GM19328 (cell line): Measurements from ENCODE around the gene TNFRSF1A.
"Not testable (repeated sequence)": the region's sequence is repeated elsewhere in the genome, so short reads cannot be mapped to it uniquely, and the experiment has no call there.

ENCODE experiments used
- ATAC-seq: cut with Tn5 transposase; IDR thresholded peaks from one replicate; pipeline ENCODE4 v1.9.1; 2021; ENCODE audit warnings: mild to moderate bottlenecking, moderate library complexity; ENCODE audit not compliant: unreplicated experiment

Gene TNFRSF1A

DNA sequence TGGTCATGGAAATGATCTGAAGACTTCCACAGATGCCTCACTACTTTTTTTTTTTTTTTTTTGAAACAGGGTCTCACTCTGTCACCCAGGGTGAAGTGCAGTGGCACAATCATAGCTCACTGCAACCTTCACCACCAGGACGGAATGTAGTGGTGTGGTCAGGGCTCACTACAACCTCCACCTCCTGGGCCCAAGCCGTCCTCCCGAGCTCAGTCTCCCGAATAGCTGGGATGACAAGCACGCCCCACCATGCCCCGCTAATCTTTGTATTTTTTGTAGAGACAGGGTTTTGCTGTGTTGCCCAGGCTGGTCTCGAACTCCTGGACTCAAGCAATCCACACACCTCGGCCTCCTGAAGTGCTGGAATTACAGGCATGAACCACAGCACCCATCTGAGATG, 3.3 kb downstream of the TNFRSF1A start:
- not testable (repeated sequence) for ATAC-seq

DNA sequence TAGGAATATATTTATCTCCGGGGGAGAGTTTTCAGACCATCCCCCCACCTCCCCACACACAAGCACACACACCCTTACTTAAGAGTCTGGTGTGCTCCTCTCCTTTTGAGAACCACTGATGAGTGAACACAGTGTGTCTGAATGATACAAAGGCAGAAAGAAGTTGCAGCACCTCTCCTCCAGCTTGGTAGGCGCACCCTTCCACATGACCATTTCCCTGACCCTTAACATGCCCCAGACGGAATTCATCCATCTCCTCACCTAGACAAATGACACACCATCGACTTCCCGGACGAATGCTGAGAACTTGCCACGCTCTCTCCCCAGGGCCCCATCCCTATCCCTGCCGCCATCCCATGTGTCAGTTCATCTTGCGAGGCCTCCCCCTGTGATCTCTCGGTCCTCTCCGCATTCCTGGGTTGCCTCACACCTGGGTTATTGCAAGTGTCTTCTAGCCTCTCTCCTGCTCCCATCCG, 3.9 kb downstream of the TNFRSF1A start:
- ATAC-seq: no peak

DNA sequence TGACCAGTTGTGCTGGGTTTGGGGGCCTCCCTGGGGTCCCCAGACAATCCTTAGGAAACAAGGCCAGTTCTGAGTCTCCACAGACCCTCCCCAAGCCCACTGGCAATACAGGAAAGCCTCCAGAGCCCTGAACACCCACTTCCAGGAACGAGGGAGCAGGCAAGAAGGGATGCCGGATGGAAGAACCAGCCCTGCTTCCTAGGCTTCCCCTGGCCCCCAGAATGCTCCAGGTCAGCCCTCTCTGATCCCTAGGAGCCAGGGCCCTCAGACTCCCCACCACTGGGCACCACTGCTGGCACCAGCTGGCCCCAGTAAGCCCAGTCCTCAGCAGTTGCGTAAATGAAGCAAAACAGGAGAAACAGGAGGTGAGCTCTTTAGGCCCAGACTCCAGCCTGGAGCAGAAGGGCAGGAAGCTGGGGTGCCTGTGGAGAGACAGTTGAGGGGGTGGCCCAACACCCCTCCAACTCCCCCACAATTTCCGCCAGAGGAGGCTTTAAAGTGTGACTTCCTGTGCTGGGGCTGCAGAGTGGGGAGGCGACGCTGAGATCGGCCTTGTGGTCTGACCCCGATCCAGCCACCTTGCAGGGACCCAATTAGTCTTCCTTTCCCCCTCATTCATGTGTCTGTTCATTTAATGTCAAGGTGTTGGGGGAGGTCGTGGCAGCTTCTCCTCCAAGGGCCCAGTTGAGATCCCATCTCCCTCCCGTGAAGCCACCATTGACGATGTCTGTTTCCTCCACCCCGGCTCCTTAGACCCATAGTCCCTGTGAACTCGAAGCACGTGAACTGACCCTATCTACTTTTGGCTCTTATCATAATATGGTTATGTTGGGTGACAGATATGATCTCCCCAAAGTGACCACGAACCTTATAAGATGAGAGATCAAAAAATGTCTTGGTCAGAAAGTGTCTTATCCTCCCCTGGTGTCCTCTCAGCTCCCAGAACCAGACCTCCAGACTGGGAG, 4.7 kb downstream of the TNFRSF1A start:
- no peak for ATAC-seq

DNA sequence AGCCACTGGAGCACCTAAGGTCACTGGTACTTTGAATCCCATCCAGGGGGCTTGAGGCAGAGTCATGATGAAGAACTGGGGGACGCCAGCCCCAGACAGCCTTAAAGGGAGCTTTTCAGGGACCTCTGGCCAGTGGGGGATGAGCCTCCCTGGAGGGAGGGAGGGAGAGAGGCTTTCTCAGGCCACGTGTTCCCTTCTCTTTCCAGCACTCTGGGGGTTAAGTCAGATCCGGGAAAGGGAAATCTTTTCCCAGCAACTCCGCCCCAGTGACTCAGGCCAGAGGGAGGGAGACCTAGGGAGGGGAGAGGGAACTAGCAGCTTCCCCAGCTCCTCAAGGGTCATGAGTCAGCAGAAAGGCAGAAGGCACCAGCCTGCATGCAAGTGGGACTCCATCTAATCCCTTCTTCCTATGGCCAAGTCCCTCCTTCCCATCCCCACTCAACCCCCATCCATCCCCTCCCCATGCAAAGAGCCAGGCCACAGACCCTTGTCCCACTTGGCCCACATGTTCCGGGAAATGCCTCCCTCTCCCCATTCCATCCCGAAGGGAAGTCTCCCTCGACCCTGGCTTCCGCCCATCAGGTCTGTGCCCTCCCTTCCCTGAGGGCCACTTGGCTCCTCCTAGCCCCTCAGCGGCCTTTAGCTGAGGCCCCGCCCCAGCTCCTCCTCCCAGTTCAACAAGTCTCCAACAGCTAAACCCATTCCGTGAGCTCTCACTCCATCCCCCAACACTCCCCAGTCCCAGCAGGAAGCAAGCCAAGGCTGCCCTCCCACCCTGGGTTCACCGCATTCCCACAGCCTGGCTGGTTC, 5.6 kb downstream of the TNFRSF1A start:
- ATAC-seq: no peak

DNA sequence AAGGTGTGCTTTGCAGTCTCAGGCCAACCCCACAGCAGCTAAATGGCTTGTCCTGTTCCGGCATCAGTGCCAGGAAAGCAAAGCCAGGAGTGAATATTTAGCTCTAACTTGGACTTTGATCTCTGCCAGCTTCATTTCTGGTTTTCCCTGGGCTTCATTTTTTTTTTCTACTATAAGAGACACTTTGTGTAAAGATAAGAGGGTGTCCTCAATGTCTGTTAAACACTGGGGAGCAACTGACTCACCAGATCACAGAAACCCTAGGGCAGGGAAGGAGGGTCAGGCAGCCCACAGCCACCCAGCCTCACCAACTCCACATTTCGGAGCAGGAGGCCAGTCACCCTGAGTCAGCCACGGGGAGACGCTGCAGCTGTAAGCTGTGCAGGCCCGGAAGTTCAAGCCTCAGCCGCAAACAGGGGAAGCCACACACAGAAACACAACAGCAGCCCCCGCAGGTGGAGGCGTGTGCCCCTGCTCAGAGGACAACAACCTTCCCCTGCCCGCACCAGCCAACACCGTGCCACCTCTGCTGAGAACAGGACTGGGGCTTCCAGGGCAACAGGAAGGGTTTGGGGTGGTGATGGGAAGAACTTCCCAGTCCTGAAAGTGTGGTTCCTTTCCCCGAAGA, 6.3 kb downstream of the TNFRSF1A start:
- ATAC-seq: peak; percentile 73

DNA sequence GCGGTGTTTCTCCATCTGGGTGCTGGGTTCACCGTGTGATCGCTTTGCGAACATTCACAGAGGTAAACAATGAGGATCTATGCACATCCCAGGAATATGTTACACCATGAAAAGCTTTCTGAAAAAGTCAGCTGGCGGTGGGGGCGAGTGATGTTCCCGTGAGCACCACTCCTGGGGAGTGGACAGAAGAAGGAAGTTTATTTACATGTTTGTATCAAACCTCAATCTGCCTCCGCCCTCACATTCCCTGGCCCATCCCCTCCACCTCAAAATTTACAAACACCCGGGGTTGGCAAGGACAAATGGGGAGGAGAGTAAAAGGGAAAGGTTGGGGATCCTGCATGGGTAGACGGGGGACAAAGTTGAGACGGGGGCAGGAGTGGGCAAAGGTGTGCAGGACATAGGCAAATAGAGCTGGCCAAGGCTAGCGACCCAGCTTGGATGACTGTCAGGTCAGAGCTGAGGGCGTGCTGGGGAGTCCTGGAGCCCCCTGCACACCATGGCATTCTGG, 6.9 kb downstream of the TNFRSF1A start:
- ATAC-seq: no peak

DNA sequence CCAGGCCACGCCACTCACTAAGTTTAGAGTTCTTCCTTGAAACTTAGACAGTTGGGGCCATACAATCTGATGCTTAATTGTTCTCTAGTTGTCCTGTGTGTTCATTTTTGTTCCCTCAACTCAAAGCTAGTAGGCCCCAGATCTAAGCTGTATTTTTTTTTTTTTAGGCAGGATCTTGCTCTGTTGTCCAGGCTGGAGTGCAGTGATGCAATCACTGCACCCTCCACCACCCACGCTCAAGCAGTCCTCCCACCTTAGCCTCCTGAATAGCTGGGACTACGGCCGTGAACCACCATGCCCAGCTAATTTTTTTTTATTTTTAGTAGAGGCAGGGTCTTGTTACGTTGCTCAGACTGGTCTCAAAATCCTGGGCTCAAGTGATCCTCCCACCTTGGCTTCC, 7.5 kb downstream of the TNFRSF1A start:
- no peak for ATAC-seq

DNA sequence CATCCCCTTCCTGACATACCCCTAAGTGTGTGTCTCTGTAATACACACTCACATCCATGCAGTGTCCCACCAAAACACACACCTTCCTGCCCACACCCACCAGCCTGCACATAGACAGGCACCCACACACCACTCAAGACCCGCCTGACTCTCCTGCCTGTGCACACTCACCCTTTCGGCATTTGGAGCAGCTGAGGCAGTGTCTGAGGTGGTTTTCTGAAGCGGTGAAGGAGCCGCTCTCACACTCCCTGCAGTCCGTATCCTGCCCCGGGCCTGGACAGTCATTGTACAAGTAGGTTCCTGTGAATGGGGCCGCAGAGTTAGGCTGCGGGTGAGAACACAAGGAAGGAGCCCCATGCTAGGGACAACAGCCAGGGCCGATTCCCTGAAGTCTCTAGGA, 8.3 kb downstream of the TNFRSF1A start:
- ATAC-seq: no peak

DNA sequence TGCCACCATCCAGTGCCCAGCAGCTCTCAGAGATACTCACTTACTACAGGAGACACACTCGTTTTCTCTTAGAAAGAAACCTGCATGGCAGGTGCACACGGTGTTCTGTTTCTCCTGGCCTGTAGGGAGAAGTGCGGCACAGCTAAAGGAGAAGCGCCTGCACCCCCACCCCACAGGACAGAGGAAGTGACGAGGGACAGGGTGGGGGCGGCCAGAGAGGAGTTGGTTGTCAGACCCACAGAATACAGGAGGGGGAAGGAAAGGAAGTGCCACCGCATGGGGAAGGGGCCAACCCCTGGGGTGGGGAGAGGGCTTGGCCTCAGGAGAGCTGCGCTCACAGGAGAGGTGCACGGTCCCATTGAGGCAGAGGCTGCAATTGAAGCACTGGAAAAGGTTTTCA, 8.8 kb downstream of the TNFRSF1A start:
- ATAC-seq: no peak

DNA sequence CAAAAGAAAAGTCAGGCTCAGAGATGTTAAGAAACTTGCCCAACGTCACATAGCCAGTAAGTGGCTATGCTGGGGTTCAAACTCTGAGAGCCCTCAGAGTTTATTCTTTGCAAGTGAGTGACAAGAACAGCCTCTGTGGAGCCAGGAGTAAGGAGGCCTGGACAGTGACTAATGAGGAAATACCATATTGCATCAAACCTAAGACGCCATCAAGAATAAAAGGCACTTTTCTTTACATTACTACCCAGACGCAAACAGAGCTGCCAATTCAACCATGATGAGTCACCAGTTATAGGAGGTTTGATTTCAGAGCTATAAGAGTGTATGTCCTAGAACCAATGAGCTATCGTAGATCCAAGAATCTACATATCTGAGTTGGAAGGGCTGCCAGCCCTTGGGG, 9.4 kb downstream of the TNFRSF1A start:
- ATAC-seq: no peak

DNA sequence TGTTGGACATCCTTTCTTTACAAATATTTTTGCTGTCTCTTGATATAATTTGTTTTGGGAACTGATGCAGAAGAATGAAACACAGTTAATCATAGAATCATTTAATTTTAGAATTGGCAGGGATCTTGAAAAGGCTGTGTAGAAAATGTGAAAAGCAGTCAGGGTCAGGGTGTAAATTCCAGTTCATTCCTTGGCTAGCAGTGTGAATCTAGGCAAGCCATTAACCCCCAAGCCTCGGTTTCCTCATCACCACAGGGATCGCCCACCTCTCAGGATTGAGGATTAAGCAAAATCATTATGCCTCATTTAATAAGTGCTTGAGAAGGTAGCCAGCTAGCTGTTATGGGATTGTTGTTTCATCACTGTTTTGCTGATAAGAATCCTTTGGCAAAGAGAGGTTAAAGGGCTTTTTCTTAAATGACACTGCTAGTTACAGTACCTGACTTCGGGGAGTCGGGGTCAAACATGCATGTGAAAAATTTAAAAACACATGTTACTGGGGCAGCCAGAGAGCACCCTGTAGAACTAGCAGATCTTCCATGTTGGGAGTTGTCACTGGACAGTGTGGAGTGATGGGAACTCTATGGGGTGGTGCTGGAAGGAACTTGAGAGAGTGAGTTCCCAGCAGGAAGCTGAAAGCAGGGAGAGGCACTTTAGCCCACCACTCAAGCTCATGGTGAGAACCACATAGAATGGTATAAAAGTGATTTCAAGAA, 10.7 kb downstream of the TNFRSF1A start:
- ATAC-seq: no peak

DNA sequence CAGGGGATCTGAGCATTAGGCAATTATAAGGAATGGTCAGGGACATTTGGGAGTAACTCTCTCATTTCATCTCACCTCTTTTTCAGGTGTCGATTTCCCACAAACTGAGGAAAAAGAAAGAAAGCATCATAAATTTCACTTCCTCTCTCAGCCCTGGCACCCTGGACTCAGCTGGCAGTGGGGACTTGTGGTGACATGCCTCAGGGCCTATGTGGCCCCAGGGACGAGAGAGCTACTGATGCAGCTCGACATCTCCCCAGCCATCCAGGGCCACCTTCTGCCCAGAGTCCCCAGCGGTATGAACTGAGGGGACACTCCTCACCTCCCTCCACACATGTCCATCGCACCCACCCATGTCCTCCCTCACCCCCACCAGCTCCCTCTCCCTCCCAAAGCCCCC, 11.7 kb downstream of the TNFRSF1A start:
- no peak for ATAC-seq

DNA sequence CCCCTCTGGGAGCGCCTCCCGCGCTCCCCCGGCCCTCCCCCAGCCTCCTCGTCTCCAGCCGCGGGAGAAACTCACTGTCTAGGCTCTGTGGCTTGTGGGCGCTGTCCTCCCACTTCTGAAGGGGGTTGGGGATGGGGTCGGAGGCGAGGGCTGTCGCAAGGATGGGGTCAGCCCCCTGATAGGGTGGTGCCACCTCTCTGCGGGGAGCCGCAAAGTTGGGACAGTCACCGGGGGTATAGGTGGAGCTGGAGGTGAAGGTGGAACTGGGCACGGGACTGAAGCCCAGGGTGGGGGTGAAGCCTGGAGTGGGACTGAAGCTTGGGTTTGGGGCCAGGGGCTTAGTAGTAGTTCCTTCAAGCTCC, 12.2 kb downstream of the TNFRSF1A start:
- no peak for ATAC-seq

DNA sequence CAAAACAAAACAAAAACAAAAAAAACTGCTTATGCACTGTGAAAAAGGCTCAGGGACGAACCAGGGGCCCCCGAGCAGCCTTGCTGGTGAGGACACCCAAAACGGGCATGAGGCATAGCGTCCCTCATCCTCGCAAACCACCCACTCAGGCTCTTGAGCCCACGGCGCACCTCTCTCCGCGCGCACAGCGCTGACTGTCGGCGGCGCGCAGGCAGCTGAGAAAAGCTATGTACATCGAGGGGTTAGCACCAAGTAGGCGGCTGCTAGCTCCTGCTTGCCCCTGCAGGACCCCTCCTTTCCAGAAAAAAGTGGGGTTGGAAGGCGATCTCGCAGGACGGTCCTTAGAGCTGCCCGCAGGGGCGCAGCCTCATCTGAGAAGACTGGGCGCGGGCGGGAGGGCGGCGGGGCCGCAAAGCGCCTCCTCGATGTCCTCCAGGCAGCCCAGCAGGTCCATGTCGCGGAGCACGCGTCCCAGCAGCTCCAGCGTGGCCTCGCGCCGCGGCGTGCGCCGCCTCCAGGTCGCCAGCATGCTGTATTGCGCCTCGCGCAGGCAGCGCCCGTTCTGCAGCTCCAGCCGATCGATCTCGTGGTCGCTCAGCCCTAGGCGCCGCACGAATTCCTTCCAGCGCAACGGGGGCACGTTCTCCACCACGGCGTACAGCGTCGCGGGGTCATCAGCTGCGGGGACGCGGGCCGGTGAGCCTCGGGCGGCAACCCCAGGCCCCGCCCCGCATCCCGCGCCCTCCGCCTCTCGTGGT, 12.8 kb downstream of the TNFRSF1A start:
- ATAC-seq: no peak

DNA sequence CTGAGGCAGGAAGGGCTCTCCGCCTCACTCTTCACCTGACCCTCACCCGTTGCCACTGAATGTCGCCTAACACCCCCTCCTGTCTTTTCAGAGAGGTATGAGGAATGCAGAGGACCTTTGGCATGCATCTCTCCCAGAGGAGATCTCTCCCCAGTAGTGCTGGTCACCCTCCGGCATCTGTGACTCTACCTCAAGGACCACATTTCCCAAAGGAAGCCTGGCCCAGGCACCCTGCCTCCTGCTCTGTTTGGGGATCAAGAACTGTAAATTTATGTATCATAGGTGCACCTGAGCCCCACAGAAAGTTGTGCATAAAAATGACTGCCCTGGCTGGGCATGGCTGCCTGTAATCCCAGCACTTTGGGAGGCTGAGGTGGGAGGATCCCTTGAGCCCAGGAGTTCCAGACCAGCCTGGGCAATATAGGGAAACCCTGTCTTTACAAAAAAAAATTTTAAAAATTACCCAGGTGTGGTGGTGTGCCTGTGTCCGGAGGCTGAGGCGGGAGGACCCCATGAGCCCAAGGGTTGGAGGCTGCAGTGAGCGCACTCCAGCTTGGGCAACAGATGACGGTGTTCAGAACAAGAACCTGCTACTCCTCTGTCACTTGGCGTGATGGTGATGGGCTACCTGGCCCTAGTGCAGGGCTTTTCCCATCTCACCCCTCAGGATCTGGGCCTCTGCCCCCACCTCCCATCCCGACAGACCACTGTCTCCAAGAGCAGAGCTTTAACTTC, 13.7 kb downstream of the TNFRSF1A start:
- ATAC-seq: no peak

DNA sequence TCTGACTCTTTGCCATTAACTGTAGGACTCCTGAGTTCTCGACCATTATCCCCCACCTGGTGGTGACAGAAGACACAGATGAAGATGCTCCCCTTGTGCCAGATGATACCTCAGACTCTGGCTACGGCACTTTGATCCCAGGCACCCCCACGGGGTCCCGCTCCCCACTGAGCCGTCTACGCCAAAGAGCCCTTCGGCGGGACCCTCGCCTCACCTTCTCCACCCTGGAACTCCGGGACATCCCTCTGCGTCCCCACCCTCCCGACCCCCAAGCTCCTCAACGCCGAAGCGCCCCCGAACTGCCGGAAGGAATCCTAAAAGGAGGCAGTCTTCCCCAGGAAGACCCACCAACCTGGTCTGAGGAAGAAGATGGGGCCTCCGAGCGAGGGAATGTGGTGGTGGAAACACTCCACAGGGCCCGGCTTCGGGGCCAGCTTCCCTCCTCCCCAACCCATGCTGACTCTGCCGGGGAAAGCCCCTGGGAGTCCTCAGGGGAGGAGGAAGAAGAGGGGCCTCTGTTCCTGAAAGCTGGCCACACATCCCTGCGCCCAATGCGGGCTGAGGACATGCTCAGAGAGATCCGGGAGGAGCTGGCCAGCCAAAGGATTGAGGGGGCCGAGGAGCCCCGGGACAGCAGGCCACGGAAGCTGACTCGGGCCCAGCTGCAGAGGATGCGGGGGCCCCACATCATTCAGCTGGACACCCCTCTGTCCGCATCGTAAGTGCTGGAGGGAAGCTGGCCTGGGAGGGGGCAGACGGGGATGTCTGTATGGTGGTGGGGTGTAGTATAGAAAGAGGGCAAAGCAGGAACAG, 14.4 kb downstream of the TNFRSF1A start:
- no peak for ATAC-seq

DNA sequence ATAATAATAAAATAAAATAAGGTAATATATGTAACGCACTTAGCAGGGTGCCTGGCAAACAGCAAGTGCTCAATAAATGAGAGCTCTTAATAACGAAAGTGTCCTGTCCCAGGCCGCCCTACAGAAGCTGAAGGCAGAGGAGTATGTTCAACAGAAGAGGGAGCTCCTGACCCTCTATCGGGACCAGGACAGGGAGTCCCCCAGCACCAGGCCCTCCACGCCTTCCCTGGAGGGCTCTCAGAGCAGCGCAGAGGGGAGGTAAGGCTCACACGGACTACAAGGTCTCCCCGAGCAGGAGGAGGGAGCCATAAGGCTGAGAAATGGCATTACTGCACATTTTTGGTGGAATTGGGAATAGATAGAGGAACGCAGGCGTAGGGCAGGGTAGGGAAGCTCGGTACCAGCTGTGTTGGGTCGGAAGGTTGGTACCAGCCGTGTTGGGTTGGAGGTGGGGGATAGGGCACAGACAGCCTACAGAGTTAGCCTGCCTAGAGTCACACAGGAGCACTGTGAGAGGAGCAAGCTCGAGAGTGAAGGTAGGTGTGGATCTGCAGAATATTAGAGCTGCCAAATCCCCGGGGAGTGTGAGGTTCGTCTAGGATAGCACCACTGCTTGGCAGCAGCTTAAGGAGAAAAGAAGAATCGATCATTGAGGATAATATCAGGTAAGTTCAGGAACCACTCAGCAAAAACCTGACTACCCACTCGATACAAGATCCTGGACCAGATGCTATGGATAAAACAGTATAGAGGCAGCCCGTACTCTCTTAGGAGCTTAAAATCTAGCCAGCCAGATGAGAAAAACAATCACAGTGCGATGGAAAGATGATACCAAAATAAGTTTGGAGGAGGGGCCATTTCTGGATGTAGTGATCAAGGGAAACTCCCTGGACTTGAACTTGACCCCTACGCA, 15.3 kb downstream of the TNFRSF1A start:
- ATAC-seq: no peak
